GM21423 (cell line): ENCODE results near the gene VAMP1.
A peak's percentile ranks its signal among the peaks of the same experiment; 100 is the strongest.
"Not testable (repeated sequence)": the region's sequence is repeated elsewhere in the genome, so short reads cannot be mapped to it uniquely, and the experiment has no call there.

Source experiments
- ATAC-seq: cut with Tn5 transposase; IDR thresholded peaks from one replicate; pipeline ENCODE4 v1.9.1; 2021; ENCODE audit warnings: mild to moderate bottlenecking, moderate library complexity; ENCODE audit not compliant: unreplicated experiment

The VAMP1 gene

DNA sequence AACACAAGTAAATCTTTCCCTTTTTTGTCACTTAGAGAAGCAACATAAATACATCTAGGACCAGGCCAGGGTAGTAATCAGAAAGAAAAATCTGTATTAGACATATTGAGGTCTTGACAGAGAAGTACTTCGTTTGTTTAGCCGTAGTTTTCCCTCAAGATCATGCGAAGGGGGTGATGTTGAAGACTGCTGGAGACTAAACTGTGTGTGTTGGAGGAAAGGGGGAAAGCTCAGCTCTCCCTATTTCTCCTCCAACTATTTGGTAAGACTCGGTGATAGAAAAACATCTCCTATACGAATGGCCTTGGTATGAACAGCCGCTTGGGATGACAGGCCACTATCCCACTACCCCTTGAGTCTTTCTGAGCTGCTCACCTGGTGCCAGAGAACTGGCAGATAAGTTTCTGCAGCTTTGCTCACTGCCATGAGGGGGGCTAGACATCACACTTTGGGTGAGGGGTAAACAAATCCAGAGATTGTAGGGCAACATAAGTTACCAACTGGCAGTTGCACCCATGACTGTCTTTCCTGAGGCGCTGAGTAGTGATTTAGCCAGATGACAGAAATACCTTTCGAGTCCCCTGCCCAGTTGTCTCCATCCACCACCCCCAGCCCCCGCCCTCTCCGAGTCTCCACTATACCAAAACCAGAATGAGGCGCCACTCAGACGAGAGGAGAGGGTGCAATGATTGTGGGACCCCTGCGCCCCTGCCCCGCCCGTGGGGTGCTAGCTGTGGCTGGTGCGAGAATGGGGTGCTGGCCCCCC is 685 bp downstream of the VAMP1 start:
- no peak for ATAC-seq

GRCh38 chr12:6469092-6469491 is 1.4 kb downstream of the VAMP1 start:
- ATAC-seq: no peak

- ATAC-seq: no peak
Measured at GRCh38 chr12:6468283-6468575, 2.2 kb downstream of the VAMP1 start.

DNA sequence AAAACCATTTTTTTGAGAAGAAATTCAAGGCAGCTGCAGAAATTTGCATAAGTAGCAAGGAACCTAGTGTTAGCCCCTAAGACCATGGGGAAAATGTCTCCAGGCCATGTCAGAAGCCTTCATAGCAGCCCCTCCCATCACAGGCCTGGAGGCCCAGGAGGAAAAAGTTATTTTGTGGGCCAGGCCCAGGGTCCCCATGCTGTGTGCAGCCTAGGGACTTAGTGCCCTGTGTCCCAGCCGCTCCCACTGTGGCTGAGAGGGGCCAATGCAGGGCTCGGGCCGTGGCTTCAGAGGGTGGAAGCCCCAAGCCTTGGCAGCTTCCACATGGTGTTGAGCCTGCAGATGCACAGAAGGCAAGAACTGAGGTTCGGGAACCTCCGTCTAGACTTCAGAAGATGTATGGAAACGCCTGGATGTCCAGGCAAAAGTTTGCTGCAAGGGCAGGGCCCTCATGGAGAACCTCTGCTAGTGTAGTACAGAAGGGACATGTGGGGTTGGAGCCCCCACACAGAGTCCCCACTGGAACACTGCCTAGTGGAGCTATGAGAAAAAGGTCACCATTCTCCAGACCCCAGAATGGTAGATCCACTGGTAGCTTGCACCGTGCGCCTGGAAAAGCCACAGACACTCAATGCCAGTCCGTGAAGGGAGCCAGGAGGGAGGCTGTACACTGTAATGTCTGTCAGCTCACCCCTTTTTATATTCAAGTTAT is 2.8 kb downstream of the VAMP1 start:
- ATAC-seq: not testable (repeated sequence)

- not testable (repeated sequence) for ATAC-seq
Measured at GRCh38 chr12:6466751-6467150, 3.7 kb downstream of the VAMP1 start.

- ATAC-seq: no peak
Measured at GRCh38 chr12:6466184-6466573, 4.3 kb downstream of the VAMP1 start.

- no peak for ATAC-seq
Measured at GRCh38 chr12:6465467-6466183, 4.9 kb downstream of the VAMP1 start.

- ATAC-seq: no peak
Measured at GRCh38 chr12:6464531-6464930, 5.9 kb downstream of the VAMP1 start.

DNA sequence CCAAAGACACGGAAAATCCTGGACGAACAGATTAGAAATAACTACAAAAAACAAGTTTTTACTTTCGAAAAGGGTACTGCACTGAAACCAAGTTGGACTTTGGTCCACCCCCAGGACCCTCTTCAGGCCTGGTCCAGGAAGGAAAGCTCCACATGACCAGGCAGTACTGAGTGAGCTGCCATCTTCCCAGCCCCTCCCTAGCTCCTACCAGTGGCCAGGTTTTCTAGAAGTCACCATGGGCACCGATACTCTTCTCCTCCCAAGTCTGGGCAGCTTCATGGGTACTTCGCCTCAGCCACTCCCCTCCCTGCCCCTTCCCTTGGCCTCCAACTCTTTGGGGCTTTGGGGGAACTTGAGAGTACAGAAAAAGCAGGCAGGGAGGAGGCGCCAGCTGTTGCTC is 6.6 kb downstream of the VAMP1 start:
- no peak for ATAC-seq

GRCh38 chr12:6463216-6463615 is 7.3 kb downstream of the VAMP1 start:
- no peak for ATAC-seq

DNA sequence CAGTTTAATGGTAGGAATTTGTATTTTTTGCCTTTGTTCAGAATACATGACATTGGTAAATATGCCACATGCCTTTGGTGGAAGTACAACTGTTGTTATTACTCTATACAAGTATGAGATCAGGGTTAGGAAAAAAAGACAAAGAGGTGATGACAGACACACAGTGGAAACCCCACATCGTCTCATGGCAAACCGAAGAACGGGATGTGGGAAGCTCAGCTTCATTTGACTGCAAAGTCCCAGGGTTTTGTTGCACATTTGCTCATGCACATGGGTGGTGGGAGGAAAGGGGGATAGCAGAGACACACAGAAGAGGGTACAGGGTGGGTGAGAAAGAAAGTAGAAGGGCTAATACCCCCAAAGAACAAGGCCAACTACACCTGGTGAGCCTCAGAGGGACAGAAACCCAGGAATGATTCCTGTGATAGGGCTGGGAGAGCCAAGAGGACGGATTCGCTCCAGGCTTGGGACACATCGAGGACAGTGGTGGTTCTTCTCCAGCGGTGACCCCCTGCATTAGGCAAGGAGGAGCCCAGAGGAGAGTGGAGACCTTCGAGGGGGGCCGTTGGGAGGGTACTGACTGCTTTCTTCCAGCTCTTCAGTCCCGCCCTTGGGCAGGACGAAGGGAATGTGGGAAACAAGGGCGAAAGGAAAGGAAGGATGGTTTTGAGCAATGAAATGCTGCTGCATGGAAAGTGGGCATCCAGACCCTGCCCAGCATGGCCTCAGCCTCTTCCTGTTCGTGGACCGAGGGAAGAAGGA is 8.1 kb downstream of the VAMP1 start:
- no peak for ATAC-seq

- peak; percentile 83 for ATAC-seq
Measured at GRCh38 chr12:6461401-6462233, 8.9 kb downstream of the VAMP1 start.

DNA sequence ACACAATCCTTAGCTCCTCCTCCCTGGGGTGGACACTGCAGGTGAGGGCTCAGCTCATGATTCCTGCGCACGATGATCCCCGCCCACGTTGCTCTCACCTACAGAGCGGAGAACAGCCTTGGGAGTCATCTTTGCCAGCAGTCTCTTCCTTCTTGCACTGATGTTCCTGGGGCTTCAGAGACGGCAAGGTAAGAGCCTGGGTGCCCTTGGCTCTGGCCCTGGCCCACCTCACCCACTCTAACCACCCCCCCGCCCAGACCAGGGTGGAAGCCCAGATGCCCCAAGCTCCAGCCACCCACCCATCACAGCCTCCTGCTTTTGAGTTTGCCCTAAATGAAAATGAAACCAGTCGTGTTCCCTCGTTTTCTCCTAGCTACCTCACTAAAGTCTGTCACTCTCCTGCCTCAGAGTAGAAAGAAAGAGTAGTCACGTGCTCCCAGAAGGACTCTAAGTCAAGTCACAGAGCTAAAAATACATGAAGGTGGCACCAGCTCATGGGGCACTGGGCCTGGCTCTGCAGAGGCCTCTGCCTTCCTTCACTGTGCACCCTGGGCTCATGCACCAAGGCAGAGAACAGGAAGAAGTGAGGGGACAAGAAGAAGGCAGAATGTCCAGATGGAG is 9.6 kb downstream of the VAMP1 start:
- no peak for ATAC-seq

DNA sequence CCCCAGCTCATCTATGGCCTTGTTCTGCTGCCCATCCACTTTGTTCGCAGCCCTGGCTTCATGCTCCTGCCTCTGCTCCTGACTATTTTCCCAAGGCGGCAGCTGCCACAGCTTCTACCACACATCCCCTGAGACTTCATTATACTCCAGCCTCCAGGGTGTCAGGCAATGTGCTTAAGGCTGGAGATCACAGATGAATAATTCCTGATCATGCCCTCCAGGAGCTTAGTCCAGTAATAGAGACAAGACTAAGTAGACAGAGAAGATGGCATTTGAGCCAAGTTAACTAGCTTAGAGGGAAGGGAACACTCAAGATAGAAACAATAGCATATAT is 11.5 kb downstream of the VAMP1 start:
- ATAC-seq: no peak

DNA sequence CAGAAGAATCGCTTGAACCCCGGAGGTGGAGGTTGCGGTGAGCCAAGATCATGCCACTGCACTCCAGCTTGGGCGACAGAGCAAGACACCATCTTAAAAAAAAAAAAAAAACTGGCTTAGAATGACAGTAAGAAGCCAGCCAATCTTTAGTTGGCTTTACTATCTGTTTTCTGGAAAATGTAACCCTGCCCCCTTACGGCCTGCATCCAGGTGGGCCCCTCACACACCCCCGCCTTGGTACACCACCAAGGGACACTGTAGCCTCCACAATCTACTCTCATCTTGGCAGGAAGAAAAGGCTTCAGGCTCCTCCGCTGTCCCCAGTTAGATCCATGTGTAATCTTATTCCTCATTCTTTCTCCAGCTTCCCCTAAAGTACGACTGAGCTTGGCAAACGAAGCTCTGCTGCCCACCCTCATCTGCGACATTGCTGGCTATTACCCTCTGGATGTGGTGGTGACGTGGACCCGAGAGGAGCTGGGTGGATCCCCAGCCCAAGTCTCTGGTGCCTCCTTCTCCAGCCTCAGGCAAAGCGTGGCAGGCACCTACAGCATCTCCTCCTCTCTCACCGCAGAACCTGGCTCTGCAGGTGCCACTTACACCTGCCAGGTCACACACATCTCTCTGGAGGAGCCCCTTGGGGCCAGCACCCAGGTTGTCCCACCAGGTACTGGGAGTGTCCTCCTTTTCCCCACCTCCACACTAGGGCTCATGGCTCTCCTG is 12.0 kb downstream of the VAMP1 start:
- no peak for ATAC-seq

DNA sequence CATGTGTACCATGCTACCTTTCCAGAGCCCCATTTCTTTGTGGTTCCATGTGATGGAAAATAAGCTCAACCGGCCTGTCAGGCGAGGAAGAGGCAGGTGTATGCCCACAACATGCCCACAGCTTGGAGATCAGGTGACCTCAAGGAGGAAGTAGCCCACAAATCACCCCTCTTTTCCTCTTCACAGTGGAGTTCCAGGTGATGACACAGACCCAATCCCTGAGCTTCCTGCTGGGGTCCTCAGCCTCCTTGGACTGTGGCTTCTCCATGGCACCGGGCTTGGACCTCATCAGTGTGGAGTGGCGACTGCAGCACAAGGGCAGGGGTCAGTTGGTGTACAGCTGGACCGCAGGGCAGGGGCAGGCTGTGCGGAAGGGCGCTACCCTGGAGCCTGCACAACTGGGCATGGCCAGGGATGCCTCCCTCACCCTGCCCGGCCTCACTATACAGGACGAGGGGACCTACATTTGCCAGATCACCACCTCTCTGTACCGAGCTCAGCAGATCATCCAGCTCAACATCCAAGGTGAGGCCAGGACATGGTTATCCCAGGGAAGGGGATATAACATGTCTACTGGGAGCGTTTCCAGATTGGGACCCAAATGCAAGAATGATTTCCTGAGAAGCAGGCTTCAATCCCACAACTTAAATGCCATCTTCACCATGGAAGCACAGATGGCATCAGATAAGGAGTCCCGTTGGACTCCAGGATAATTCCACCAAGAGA is 13.1 kb downstream of the VAMP1 start:
- ATAC-seq: no peak

GRCh38 chr12:6452944-6453630 is 17.4 kb downstream of the VAMP1 start:
- ATAC-seq: no peak

DNA sequence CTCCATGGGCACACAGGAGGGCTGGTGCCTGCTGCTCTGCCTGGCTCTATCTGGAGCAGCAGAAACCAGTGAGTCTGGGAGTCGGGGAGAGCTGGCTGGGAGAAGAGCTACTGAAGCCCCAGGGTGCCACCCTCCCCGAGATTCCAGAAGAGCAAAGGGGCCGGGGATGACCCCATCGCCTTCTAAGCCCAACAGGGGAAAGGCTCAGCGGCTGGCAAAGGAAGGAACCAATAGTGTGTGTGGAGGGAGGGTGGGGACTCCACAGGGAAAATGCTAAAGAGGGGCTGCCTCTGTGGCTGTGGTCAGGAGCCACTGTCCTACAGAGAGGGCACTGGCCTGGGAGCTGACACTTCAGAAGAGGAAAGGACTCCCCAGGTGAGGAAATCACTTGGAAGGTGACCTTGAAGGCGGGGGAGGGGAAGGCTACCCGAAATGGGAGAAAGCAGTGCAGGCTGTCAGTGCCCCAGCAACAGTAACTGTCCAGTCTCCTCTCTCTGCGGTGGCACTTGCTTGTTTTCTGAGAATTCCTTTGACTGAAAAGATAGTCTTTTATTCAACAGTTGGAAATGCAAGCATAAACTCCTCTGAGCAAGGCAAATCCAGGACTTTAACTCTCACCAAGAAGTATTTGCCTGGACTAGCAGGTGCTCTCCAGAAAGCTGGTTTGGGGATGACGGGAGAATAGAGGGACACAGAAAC is 18.1 kb downstream of the VAMP1 start:
- ATAC-seq: no peak
